Occipital lobe (tissue), 2 donors: ENCODE data around the gene CNST. TPM values are rescaled to one million over a fixed set of nuclear protein-coding genes. Genes with fewer than 3 reads are reported as not detected.
"Not testable (repeated sequence)": the region's sequence is repeated elsewhere in the genome, so short reads cannot be mapped to it uniquely, and the experiment has no call there.

Experiments
- DNase-seq: peaks from one replicate; lab custom pipeline; 2025; lab: John Stamatoyannopoulos, UW
- total RNA-seq: library from RNA; depleted of rRNA; stranded (reverse); fragments of >200 nt; gene quantifications from one replicate; pipeline ENCODE4 v1.2.3, GENCODE V29; 2014

The CNST gene
- total RNA-seq, 1 donor from 2014 or later: 32.4 TPM

- DNase-seq: no peak
These were observed 17.4 kb downstream of the CNST start for GRCh38 chr1:246583448-246584185.

- no peak for DNase-seq
These were observed 20.8 kb downstream of the CNST start for GRCh38 chr1:246587032-246587431.

GRCh38 chr1:246587606-246588005 is 21.4 kb downstream of the CNST start:
- DNase-seq: no peak

GRCh38 chr1:246588159-246588721 is 22.0 kb downstream of the CNST start:
- no peak for DNase-seq

GRCh38 chr1:246589919-246590318 is 23.7 kb downstream of the CNST start:
- not testable (repeated sequence) for DNase-seq

GRCh38 chr1:246591047-246591446 is 24.8 kb downstream of the CNST start:
- no peak for DNase-seq

GRCh38 chr1:246591504-246591903 is 25.2 kb downstream of the CNST start:
- DNase-seq: no peak

- no peak for DNase-seq
These were observed 25.7 kb downstream of the CNST start for GRCh38 chr1:246591958-246592357.

- no peak for DNase-seq
These were observed 26.4 kb downstream of the CNST start for GRCh38 chr1:246592695-246593094.

- no peak for DNase-seq
These were observed 28.9 kb downstream of the CNST start for GRCh38 chr1:246595146-246595545.

GRCh38 chr1:246597340-246597739 is 31.1 kb downstream of the CNST start:
- no peak for DNase-seq

GRCh38 chr1:246597971-246598370 is 31.7 kb downstream of the CNST start:
- no peak for DNase-seq

GRCh38 chr1:246599315-246599714 is 33.1 kb downstream of the CNST start:
- no peak for DNase-seq

GRCh38 chr1:246600579-246600978 is 34.3 kb downstream of the CNST start:
- DNase-seq: no peak

GRCh38 chr1:246602194-246602593 is 35.9 kb downstream of the CNST start:
- no peak for DNase-seq

- DNase-seq: not testable (repeated sequence)
These were observed 39.0 kb downstream of the CNST start for GRCh38 chr1:246605231-246605630.

GRCh38 chr1:246607462-246607861 is 41.2 kb downstream of the CNST start:
- DNase-seq: no peak

- DNase-seq: no peak
These were observed 42.5 kb downstream of the CNST start for GRCh38 chr1:246608616-246609376.

- no peak for DNase-seq
These were observed 43.4 kb downstream of the CNST start for GRCh38 chr1:246609632-246610031.

- no peak for DNase-seq
These were observed 47.0 kb downstream of the CNST start for GRCh38 chr1:246613096-246613758.

- no peak for DNase-seq
These were observed 50.9 kb downstream of the CNST start for GRCh38 chr1:246617156-246617555.

- no peak for DNase-seq
These were observed 51.5 kb downstream of the CNST start for GRCh38 chr1:246617768-246618167.
